Stimulated activated naive CD8-positive, alpha-beta T cell treated with anti-CD3 and anti-CD28 coated beads, Interleukin-15, Interleukin-2, amounts not matched to agents 100 U/mL and 50 U/mL, for 24 hours (primary cell): ENCODE data around the gene SLC5A10.
"Not testable (repeated sequence)": the region's sequence is repeated elsewhere in the genome, so short reads cannot be mapped to it uniquely, and the experiment has no call there.

Source experiments
- ATAC-seq: fragments of 150-1000 bp; cut with Tn5 transposase; one replicate; pipeline ENCODE4 v1.10.0; 2021
- DNase-seq: peaks from one replicate; pipeline ENCODE4 v3.0.0; 2021

Gene SLC5A10

DNA sequence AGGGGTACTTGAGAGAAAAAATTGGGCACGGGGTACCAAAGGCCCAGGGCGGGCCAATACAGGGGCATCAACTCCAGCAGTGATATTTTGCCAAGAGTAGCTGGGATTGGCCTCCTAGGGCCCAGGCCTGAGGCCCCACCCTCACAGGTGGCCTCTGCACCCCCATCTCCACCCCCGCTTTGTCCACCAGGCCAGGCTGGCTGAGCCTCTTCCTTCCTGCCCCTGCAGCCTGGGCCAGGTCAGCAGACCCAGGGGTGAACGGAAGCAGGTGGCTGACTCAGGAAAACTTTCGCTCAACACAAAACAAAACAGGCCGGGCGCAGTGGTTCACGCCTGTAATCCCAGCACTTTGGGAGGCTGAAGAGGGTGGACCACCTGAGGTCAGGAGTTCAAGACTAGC lies 91.1 kb downstream of the SLC5A10 start:
- DNase-seq, ATAC-seq: not testable (repeated sequence)

DNA sequence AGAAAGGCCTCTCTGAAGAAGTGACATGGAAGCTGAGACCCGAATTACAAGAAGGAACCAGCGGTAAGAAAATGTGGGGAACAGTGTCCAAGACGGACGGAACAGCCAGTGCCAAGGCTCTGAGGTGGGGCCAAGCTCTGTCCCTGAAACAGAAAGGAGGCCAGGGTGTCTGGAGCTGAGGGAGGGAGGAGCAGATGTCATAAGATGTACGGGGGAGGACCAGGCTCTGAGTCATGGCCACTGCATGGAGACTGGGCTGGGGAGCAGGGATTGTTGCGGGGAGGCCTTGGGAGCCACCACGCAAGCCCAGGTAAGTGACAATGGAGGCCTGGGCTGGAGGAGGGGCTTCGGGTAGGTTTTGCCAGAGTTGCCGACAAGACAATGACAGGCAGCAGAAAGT lies 92.7 kb downstream of the SLC5A10 start:
- peak; percentile 33 for ATAC-seq
- not testable (repeated sequence) for DNase-seq

DNA sequence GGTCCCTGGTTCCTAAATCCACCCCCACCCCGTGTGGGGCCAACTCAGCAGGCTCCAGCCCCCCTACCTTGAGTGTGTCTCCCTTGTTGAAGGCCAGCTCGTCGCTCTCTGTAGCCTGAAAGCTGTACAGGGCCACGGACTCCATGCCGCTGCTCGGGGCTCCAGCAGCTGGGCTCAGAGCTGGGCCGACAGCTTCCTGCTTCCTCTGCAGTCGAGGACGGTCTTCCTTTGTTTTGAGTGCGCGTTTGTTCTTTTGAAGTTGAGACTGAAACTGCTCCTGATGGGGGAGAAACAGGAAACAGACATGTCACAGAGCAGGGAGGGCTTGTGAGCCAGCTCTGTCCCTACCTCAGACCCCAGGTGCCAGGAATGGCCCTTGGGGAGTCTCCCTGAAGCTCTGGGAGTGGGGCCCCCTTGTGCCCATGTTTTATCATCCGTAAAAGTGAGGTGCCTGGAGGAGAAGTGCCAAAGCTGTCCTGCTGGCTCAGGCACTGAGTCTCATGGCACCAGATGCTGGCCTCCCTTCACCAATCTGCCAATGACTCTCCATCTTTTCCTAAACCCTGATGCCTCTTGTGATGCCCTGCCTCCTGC lies 94.9 kb downstream of the SLC5A10 start, which contains the start of gene GRAP:
GRAP (minus strand) TSS at position 176 of the 594 bp plus-strand sequence; CDS start at position 145, 31 bp downstream.
- DNase-seq: not testable (repeated sequence)
- ATAC-seq: peak; percentile 47

DNA sequence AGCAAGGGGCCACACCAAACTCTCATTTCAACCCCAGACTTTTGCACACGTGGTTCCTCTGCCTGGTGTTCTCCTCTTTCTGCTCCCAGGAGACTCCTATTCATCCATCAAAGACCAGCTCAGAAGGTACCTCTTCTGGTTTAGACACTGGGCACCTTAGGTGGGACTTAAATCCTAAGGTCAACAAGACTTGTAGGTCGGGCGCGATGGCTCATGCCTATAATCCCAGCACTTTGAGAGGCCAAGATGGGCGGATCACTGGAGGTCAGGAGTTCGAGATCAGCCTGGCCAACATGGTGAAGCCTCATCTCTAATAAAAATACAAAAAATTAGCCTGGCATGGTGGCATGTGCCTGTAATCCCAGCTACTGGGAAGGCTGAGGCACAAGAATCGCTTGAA lies 95.5 kb downstream of the SLC5A10 start:
- peak; percentile 3 for DNase-seq
- not testable (repeated sequence) for ATAC-seq

DNA sequence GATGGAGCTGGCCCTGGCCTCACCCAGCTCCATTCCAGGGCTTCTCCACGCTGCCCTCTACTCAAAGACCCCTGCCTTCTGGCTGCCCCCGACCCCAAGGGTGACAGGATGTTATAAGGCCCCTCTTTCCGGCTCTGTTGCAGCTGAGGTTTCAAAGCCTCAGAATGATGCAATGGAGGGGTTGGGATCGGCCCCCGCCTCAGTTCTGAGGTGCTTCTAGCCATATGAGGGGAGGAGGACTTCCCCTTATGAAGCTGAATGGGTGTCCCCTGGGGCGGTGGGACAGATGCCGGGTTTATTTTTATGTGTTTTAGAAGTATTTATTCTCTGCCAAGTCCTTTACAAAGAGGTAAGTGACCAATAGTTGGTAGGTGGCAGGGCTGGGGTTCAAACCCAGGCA lies 96.9 kb downstream of the SLC5A10 start:
- ATAC-seq: not testable (repeated sequence)
- DNase-seq: peak; percentile 3

DNA sequence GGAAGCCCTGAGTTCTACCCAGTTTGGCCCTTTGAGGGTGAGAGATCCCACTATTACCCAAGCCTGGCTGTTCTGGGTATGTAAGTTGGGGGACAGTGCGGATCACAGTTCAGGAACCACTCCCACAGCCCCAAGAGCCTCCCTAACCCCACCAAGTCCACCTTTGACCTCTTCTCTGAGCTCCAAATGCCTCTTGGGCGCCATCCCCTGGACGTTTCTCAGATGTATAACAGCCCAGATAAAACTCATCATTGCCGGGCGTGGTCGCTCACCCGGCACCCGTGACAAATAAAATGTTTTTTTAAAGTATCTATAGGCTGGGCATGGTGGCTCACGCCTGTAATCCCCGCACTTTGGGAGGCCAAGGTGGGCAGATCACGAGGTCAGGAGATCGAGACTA lies 103.5 kb downstream of the SLC5A10 start:
- peak; percentile 83 for ATAC-seq
- not testable (repeated sequence) for DNase-seq

- peak; percentile 15 for ATAC-seq
- DNase-seq: not testable (repeated sequence)
These were observed 110.2 kb downstream of the SLC5A10 start for GRCh38 chr17:19062009-19062717.

- not testable (repeated sequence) for DNase-seq
- ATAC-seq: peak; percentile 78
These were observed 110.9 kb downstream of the SLC5A10 start for GRCh38 chr17:19062718-19063325.

- DNase-seq: peak; percentile 91
- ATAC-seq: peak; percentile 68
These were observed 111.5 kb downstream of the SLC5A10 start for GRCh38 chr17:19063326-19063956.

DNA sequence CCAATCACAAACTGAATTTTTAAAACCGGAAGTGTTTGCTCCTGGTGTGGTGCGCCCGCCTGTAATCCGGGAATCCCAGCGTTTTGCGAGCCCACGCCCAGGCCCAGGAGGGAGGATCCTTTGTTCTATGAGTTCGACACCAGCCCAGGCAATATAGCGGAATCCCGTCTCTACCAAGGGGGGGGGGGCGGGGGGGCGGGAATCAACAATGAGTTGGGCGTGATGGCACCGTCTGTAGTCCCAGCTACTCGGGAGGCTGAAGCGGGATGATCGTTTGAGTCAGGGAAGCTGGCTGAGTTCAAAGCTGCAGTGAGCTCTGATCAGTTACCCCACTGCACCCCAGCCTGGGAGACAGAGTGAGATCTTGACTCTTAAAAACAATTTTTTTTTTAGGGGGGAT lies 112.4 kb downstream of the SLC5A10 start:
- not testable (repeated sequence) for DNase-seq, ATAC-seq

GRCh38 chr17:19070318-19071168 lies 118.6 kb downstream of the SLC5A10 start:
- DNase-seq: not testable (repeated sequence)
- ATAC-seq: peak; percentile 95
